Forelimb muscle (tissue), 1 donor: ENCODE results near the gene SPPL2C. TPM values are rescaled to one million over a fixed set of nuclear protein-coding genes. Genes with fewer than 3 reads are reported as not detected.

Source experiments
- DNase-seq: peaks from one replicate; pipeline ENCODE4 v3.0.0-alpha.2; 2013; ENCODE audit warnings: low read depth
- polyA plus RNA-seq: library from polyadenylated mRNA; unstranded; fragments of 120-200 nt; gene quantifications from one replicate; pipeline ENCODE4 v1.2.1, GENCODE V29; 2013; ENCODE audit not compliant: insufficient read length

SPPL2C gene
- polyA plus RNA-seq, 1 donor: not detected

- DNase-seq: no peak
Measured at GRCh38 chr17:45828171-45828570, 16.5 kb upstream of the SPPL2C start.

GRCh38 chr17:45828582-45829133 lies 16.0 kb upstream of the SPPL2C start:
- no peak for DNase-seq

GRCh38 chr17:45833920-45834319 lies 10.8 kb upstream of the SPPL2C start:
- DNase-seq: no peak

- DNase-seq: no peak
Measured at GRCh38 chr17:45834471-45835396, 9.9 kb upstream of the SPPL2C start.

- no peak for DNase-seq
Measured at GRCh38 chr17:45835481-45835880, 9.2 kb upstream of the SPPL2C start.

- no peak for DNase-seq
Measured at GRCh38 chr17:45836047-45837044, 8.3 kb upstream of the SPPL2C start.

GRCh38 chr17:45837187-45837586 lies 7.5 kb upstream of the SPPL2C start:
- DNase-seq: no peak

GRCh38 chr17:45837603-45838002 lies 7.1 kb upstream of the SPPL2C start:
- DNase-seq: no peak

- DNase-seq: no peak
Measured at GRCh38 chr17:45838751-45839295, 5.9 kb upstream of the SPPL2C start.

- DNase-seq: no peak
Measured at GRCh38 chr17:45839442-45839841, 5.2 kb upstream of the SPPL2C start.

- no peak for DNase-seq
Measured at GRCh38 chr17:45841186-45841585, 3.5 kb upstream of the SPPL2C start.

- DNase-seq: no peak
Measured at GRCh38 chr17:45841883-45842525, 2.7 kb upstream of the SPPL2C start.

- DNase-seq: no peak
Measured at GRCh38 chr17:45843722-45844121, 959 bp upstream of the SPPL2C start.

GRCh38 chr17:45845376-45846185 lies 900 bp downstream of the SPPL2C start:
- no peak for DNase-seq

GRCh38 chr17:45846223-45846622 lies 1.5 kb downstream of the SPPL2C start:
- DNase-seq: no peak

GRCh38 chr17:45846646-45847045 lies 2.0 kb downstream of the SPPL2C start:
- no peak for DNase-seq

GRCh38 chr17:45847101-45847500 lies 2.4 kb downstream of the SPPL2C start:
- no peak for DNase-seq

- DNase-seq: no peak
Measured at GRCh38 chr17:45847747-45848146, 3.1 kb downstream of the SPPL2C start.

GRCh38 chr17:45848405-45848804 lies 3.7 kb downstream of the SPPL2C start:
- DNase-seq: no peak

GRCh38 chr17:45848868-45849535 lies 4.3 kb downstream of the SPPL2C start:
- no peak for DNase-seq
